NCI-H1417 treated with DMSO at 0.1 percent for 48 hours (cell line): ENCODE data around the gene RIC8B.

Experiments used
- DNase-seq: peaks from one replicate; lab custom pipeline; 2025; lab: John Stamatoyannopoulos, UW

RIC8B gene

GRCh38 chr12:106801830-106802533 lies 27.5 kb downstream of the RIC8B start:
- no peak for DNase-seq

- DNase-seq: no peak
Observed at GRCh38 chr12:106804668-106805067, 30.2 kb downstream of the RIC8B start.

DNA sequence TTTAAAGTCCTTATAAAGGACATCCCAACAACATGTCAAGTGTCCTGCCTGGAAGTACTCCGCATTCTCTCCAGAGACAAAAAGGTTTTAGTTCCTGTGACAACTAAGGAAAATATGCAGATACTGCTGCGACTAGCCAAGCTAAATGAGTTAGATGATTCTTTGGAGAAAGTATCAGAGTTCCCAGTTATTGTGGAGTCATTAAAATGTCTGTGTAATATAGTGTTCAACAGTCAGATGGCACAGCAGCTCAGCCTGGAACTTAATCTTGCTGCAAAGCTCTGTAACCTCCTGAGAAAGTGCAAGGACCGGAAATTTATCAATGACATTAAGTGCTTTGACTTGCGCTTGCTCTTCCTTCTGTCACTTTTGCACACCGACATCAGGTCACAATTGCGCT lies 40.2 kb downstream of the RIC8B start:
- no peak for DNase-seq

DNA sequence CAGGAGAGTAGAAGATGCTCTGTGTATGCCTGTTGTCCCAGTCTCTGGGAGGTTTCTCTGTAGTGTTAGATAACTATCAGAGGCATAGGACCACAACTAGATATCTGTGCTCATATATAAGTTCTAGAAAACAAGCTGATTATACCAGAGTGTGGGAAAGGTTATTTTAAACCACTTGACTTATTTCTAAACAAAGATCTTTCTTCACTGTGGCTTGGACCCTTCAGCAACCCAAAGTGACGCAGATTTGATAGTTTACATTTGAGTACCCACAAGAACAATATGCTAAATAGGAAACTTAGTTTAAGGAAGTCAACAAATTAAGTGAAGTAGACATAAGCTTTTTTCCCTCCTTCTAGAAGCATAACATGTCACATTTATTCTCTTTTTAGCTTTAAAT lies 41.3 kb downstream of the RIC8B start:
- no peak for DNase-seq

- DNase-seq: no peak
Observed at GRCh38 chr12:106816231-106816630, 41.7 kb downstream of the RIC8B start.

- no peak for DNase-seq
Observed at GRCh38 chr12:106819991-106820390, 45.5 kb downstream of the RIC8B start.

GRCh38 chr12:106831699-106832098 lies 57.2 kb downstream of the RIC8B start:
- DNase-seq: no peak

DNA sequence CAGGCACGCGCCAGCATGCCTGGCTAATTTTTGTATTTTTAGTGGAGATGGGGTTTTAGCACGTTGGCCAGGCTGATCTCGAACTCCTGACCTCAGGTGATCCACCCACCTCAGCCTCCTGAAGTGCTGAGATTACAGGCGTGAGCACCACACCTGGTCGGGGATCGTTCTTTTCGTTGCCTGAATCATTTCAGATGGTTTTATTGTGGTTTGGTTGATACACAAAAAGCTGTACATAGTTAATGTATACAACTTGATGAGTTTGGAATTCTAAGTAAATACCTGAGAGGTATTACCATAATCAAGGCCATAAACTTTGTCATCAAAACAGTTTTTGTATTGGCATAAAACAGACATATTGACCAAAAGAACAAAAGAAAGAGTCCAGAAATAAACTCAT lies 63.3 kb downstream of the RIC8B start:
- no peak for DNase-seq

GRCh38 chr12:106839333-106839732 lies 64.9 kb downstream of the RIC8B start:
- DNase-seq: no peak

GRCh38 chr12:106840243-106840642 lies 65.8 kb downstream of the RIC8B start:
- DNase-seq: peak; percentile 89

- no peak for DNase-seq
Observed at GRCh38 chr12:106841510-106842302, 67.2 kb downstream of the RIC8B start.

- DNase-seq: no peak
Observed at GRCh38 chr12:106845902-106846301, 71.4 kb downstream of the RIC8B start.

DNA sequence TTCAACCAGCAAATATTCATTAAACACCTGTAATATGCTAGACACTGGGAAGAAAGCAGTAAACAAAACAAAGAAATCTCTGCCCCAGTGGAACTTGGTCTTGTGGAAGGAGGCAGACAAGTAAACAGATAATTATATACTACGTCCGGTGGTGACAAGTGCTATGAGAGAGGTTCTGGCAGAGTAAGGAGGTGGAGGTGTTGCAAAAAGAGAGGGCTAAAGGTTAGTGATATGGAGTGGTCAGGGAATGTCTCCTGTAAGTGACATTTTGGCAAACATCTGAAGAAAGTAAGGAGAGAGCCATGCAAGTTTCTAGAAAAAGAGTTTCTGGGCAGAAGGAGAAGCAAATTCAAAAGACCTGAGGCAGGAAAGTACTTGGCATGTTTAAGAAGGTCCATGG lies 73.4 kb downstream of the RIC8B start:
- DNase-seq: no peak

DNA sequence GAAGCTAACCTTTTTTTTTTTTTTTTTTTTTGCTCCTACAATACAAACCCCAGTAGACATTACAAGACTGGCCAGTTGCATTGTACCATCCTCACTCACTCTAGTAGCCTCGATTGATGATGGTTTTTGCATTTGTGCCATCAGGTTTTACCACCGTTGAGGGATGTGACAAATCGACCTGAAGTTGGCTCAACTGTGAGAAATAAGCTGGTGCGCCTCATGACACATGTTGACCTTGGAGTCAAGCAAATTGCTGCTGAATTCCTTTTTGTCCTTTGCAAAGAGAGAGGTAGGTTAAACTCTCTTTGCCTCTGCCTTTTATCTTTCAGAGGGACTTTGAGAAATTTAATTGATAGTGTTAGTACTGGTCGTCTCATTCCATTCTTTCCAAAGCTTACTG lies 76.8 kb downstream of the RIC8B start:
- no peak for DNase-seq

GRCh38 chr12:106854723-106855122 lies 80.2 kb downstream of the RIC8B start:
- no peak for DNase-seq

DNA sequence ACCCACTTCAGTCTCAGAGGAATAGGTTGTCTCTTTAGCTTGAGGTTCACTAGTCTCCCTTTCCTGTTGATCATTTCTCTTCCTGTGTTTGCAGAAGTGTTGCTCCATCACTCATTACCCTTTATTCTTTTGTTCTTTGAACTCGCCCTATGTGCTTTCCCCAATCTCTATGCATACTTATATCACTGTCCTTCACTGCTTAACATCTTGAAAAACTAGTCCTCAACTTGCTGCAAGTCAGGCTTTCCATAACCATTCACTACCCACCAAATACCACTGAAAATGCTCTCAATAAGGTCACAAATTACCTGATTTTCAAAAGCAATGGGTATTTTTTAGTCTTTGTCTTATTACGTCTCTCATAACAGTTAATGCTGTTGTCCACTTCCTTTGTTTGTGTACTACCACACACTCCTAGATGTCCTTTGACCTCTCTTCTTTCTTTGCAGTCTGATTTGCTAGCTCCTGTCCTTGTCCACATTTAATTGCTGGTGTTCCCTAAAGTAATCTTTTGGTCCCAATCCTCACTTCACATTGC lies 80.8 kb downstream of the RIC8B start:
- DNase-seq: no peak

- no peak for DNase-seq
Observed at GRCh38 chr12:106861984-106862916, 87.8 kb downstream of the RIC8B start.

DNA sequence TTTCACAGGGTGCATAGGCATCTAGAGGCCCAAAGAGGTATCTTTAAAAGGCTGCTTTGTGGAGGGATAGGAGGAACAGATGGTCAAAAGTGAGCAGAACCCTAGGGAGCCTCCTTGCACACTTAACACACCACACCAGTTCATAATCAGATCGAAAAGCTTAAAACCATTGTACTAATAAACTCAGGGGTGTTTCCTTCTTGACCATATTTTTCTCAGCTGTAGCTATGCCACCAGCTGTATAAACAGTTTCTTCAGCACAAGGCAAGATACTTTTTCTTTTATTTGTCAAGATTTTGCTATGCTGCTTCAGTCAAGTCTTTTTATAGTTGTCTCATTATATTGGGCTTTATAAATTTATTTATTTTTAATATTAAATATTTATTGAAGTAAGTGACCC lies 88.7 kb downstream of the RIC8B start:
- no peak for DNase-seq

DNA sequence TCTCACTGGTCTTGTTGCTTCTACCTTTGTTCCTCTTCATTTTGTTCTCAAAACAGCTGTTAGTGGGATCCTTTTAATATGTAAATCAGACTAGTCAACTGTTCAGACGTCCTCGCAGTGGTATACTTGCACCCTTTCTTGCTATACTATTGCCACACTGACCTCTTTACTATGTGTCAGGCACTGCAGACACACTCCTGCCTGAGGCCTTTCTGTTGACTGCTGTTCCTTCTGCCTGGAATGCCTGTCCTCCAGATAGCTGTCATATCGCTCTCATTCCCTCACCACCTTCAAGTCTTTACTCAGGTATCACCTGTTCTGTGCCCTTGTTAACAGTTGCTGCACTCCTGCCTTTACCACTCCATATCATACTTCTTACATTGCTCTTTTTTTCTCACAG lies 91.2 kb downstream of the RIC8B start:
- no peak for DNase-seq

DNA sequence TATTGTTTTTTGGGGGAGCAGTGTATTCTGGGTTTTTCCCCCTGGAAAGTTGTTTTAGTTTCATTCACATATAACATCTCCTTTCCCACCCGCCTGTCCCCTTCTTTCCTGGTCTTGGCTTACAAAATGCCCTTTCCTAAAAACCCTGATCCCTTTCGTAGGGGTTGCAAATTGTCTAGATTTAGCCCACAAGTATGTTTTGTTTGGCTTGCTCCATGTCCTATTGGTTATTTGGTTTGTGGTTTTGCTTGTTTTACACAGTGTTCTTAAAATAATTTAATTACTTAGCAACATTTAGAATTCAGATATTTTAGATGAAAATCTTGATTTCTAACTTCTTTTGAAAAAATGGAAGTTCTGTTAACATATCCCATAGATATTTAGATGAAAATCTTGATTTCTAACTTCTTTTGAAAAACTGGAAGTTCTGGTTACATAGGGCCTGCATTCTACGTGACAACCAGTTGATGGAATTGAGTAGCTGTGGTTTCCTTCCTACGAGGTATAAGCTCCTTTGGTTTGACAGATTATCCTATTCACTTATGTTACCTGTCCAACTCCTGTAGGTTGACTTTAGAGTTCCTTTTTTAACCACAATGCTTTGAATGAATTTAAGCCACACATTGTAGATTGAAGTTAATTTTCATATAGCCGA lies 92.1 kb downstream of the RIC8B start:
- no peak for DNase-seq

DNA sequence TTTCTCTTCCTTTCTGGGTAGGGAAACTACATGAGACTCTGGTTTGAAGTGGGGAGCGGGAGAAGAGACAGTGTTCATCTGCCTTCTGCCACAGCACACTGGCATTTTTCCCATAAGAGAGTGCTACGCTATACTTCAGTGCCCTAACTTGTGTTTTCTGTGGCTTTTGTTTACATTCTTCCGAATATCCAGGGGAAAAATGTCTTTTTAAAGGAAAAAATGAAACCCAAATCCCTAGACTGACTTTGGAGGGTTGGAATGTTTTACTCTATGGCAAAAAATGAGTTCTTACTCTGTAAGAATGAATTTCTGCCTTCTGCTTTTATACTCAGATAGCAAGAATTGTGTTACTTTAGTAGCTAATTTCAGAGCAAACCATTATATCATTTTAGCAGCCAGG lies 93.2 kb downstream of the RIC8B start:
- DNase-seq: no peak
